ENCODE measurements around the gene FGFRL1.

The FGFRL1 gene

DNA sequence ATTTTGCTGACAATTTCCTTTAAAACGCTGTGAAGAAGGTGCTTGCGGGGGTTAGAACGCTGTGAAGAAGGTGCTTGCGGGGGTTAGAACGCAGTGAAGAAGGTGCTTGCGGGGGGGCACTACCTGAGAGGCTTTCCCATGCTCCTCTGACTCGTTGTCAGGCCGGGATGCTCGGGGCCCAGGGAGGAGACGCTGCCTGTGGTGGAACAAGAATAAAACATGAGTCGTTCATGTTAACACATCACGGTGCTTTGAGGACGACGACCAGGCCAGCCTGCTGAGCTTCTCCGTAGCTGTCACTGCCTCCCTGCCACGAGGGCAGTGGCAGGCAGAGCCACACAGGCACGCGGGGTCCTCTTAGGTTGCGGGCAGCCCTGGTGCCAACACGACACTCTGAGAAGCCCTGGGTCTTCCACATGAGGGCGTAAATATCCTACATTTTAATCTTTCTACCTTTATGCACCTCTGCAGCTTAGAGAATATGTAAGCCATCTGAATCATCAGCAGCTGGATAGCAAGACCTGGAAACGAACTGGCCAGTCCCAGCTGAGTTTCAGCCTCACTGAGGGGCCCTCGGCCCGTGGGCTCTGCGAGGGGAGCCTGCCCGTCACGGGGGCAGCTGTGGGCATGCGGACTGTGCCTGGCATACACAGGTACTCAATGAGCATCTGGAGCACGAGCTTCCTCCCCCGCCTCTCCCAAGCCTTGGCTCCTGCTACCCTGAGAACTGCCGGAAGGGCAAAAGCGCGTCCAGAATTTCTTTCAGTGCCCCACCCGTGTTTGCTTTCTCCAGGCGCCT lies 47.0 kb downstream of the FGFRL1 start:
- DNase-seq (ENCODE audit: low read depth) = no peak
- H3K4me3 ChIP-seq (ENCODE audit: low read depth, low read length) = no peak overlapping the region

DNA sequence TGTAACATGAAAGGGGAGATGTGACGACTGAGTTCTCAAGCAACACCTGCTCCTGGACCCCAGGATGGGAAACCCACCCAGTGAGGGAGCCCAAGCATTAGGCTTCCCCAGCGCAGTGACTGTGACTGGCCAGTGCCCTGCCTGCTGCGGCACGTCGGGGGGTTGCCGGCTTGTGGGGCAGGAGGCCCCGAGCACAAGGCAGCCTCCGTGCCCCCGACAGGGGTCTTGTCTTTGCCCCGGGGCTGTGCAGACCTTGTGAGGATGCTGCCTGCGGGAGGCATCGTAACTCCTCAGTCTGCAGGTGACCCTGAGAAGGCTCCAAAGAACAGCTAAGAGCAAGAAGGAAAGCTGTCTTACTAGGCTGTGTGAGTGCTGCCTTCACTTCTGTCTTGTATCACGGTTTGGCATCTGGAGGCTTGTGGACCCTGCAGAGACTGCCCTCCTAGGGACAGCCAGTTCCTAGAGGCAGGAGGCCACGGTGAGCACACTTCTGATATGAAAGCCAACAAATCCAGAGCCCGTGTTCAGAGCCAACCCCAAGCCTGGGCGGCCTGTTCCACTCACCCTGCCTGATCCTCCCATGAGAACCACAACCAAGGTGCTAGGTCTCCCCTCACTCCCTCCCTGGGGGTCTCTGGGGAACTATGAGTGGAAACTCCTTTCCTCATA lies 47.7 kb downstream of the FGFRL1 start:
- no peak overlapping the region for H3K4me3 ChIP-seq (ENCODE audit: low read depth, low read length)
- no peak for DNase-seq (ENCODE audit: low read depth)

DNA sequence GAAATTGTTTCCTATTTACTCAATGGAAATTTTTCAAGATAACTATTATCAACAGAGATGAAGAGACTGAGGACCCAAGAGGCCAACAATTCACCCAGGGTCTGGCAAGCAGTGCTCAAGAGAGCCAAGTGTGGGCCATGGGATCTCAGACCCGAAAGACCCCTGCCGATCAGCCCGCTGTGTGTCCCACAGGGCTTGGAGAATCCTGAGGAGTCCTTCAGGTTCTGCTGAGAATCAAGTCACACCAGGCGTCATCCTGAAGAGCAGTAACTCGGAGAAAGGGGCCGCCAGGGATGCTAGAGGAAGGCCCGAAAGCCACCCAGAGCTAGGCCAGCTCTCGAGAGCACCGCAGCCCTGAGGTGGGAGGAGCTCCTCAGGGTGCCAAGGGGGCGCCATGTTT lies 48.7 kb downstream of the FGFRL1 start:
- no peak overlapping the region for H3K4me3 ChIP-seq (ENCODE audit: low read depth, low read length)
- DNase-seq (ENCODE audit: low read depth) = no peak

- no peak overlapping the region for H3K4me3 ChIP-seq (ENCODE audit: low read depth, low read length)
- no peak for DNase-seq (ENCODE audit: low read depth)
These were observed 49.2 kb downstream of the FGFRL1 start for GRCh38 chr4:1060621-1061020.

DNA sequence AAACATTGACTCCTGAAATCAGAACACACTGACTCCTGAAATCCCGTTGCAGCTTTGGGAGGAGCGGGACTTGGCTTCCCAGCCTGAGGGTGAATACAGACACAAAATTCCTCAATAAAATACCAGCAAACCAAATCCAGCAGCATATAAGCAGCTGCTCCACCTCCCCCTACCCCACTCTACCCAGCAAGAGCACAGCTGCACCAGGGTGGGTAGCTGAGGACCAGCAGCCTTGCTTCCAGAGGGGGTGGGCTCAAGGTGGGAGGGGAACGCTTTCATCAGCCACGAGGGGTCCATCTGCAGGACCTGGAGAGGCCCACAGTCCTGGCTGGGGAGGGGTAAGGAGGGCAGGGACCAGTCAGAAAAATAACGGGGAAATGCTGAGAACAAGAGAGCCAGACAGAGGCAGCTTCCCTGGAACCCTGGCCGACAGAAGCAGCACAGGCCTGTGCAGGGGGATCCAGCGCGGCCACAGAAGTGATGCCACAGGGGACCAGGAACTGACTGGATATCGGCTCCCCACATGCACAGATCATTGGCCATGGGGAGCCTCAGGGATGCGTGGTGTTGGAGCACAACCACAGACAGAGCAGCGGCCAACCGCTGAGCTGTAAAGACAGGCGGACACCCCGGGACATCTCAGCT lies 49.8 kb downstream of the FGFRL1 start:
- H3K4me3 ChIP-seq (ENCODE audit: low read depth, low read length) = no peak overlapping the region
- DNase-seq (ENCODE audit: low read depth) = no peak

GRCh38 chr4:1061760-1062159 lies 50.3 kb downstream of the FGFRL1 start:
- no peak for DNase-seq (ENCODE audit: low read depth)
- H3K4me3 ChIP-seq (ENCODE audit: low read depth, low read length) = no peak overlapping the region

- DNase-seq (ENCODE audit: low read depth) = no peak
- no peak overlapping the region for H3K4me3 ChIP-seq (ENCODE audit: low read depth, low read length)
These were observed 51.0 kb downstream of the FGFRL1 start for GRCh38 chr4:1062419-1062818.

- DNase-seq (ENCODE audit: low read depth) = no peak
- no peak overlapping the region for H3K4me3 ChIP-seq (ENCODE audit: low read depth, low read length)
These were observed 54.3 kb downstream of the FGFRL1 start for GRCh38 chr4:1065732-1066131.

GRCh38 chr4:1069394-1069793 lies 58.0 kb downstream of the FGFRL1 start:
- no peak for DNase-seq (ENCODE audit: low read depth)
- no peak overlapping the region for H3K4me3 ChIP-seq (ENCODE audit: low read depth, low read length)

- no peak overlapping the region for H3K4me3 ChIP-seq (ENCODE audit: low read depth, low read length)
- DNase-seq (ENCODE audit: low read depth) = no peak
These were observed 61.5 kb downstream of the FGFRL1 start for GRCh38 chr4:1072830-1073446.

- no peak for DNase-seq (ENCODE audit: low read depth)
- H3K4me3 ChIP-seq (ENCODE audit: low read depth, low read length) = no peak overlapping the region
These were observed 62.7 kb downstream of the FGFRL1 start for GRCh38 chr4:1074077-1074476.

DNA sequence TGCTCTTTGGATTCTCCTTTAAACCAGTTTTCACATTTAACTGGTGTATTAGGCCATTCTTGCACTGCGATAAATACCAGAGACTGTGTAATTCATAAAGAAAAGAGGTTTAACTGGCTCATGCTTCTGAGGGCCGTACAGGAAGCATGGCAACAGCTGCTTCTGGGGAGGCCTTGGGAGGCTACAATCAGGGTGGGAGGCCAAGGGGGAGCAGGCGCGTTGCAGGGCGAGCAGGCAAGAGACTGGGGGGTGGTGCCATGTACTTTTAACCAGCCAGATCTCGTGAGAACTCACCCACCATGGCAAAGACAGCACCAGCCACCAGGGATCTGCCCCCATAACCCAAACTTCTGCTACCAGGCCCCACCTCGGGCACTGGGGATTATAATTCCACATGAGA lies 63.8 kb downstream of the FGFRL1 start:
- DNase-seq (ENCODE audit: low read depth) = no peak
- no peak overlapping the region for H3K4me3 ChIP-seq (ENCODE audit: low read depth, low read length)

GRCh38 chr4:1075809-1076699 lies 64.6 kb downstream of the FGFRL1 start:
- H3K4me3 ChIP-seq (ENCODE audit: low read depth, low read length) = no peak overlapping the region
- DNase-seq (ENCODE audit: low read depth) = no peak
